WI38 (cell line): Measurements from ENCODE around the gene GAREM1.

Experiments used
- H3K4me3 ChIP-seq: 2 replicates; pipeline ENCODE4 v1.5.1; 2011; ENCODE audit warnings: low read depth, mild to moderate bottlenecking, control low read depth, low read length
- CTCF ChIP-seq: IDR thresholded peaks from 2 replicates; pipeline ENCODE4 v1.5.1; 2012; ENCODE audit warnings: low read depth, mild to moderate bottlenecking, control low read depth, low read length

The GAREM1 gene

GRCh38 chr18:32438173-32438572, 32.5 kb downstream of the GAREM1 start:
- no peak for TF ChIP-seq CTCF

GRCh38 chr18:32437100-32437834, 33.4 kb downstream of the GAREM1 start:
- TF ChIP-seq CTCF, result no peak
- H3K4me3 ChIP-seq, result no peak overlapping the region

More at GRCh38 chr18:32438173-32438572, 32.5 kb downstream of the GAREM1 start:
- no peak overlapping the region for H3K4me3 ChIP-seq

GRCh38 chr18:32435631-32436500, 34.8 kb downstream of the GAREM1 start:
- no peak for TF ChIP-seq CTCF
- H3K4me3 ChIP-seq, result no peak overlapping the region

- no peak overlapping the region for H3K4me3 ChIP-seq
- no peak for TF ChIP-seq CTCF
Measured at GRCh38 chr18:32431753-32432152, 38.9 kb downstream of the GAREM1 start.

- no peak for TF ChIP-seq CTCF
- H3K4me3 ChIP-seq, result no peak overlapping the region
Measured at GRCh38 chr18:32429402-32429801, 41.3 kb downstream of the GAREM1 start.

GRCh38 chr18:32427084-32427900, 43.4 kb downstream of the GAREM1 start:
- H3K4me3 ChIP-seq, result no peak overlapping the region
- TF ChIP-seq CTCF, result no peak
